Neural cell (in vitro differentiated cells): ENCODE measurements around the gene HERC2. TPM values are rescaled to one million over a fixed set of nuclear protein-coding genes. Genes with fewer than 3 reads are reported as not detected.

ENCODE experiments used
- H2AFZ ChIP-seq: fragments of 200-600, 300-800 bp; sonication (generic), shearing (Covaris generic); 2 replicates; pipeline ENCODE4 v1.6.0; 2014; ENCODE audit warnings: low read depth, mild to moderate bottlenecking, antibody characterized with exemption, low read length, moderate library complexity
- H3F3A ChIP-seq: fragments of 200-600 bp; shearing (Covaris generic); 2 replicates; pipeline ENCODE4 v1.6.1; 2016; ENCODE audit warnings: mild to moderate bottlenecking, moderate library complexity, mixed read lengths, antibody characterized with exemption, low read length; ENCODE audit not compliant: insufficient read depth, poor library complexity, severe bottlenecking
- H3K27ac ChIP-seq: fragments of 200-600, 300-800 bp; sonication (generic), shearing (Covaris generic); 2 replicates; pipeline ENCODE4 v1.5.1; 2014; ENCODE audit warnings: mild to moderate bottlenecking, low read length, moderate library complexity
- H3K27me3 ChIP-seq: fragments of 300-800, 200-600 bp; sonication (generic), shearing (Covaris generic); 2 replicates; pipeline ENCODE4 v1.6.0; 2014; ENCODE audit warnings: mild to moderate bottlenecking, low read depth, low read length, moderate library complexity; ENCODE audit not compliant: insufficient read depth
- H3K36me3 ChIP-seq: fragments of 300-800, 200-600 bp; sonication (generic), shearing (Covaris generic); 2 replicates; pipeline ENCODE4 v1.5.1; 2014; ENCODE audit warnings: mild to moderate bottlenecking, antibody characterized with exemption, low read length, moderate library complexity; ENCODE audit not compliant: insufficient read depth
- H3K4me2 ChIP-seq: fragments of 300-800, 200-600 bp; sonication (generic), shearing (Covaris generic); 2 replicates; pipeline ENCODE4 v1.6.0; 2014; ENCODE audit warnings: mild to moderate bottlenecking, low read length
- H3K4me3 ChIP-seq: fragments of 300-800, 200-600 bp; sonication (generic), shearing (Covaris generic); 2 replicates; pipeline ENCODE4 v1.5.1; 2014; ENCODE audit warnings: mild to moderate bottlenecking, low read length, moderate library complexity
- H3K79me2 ChIP-seq: fragments of 200-600 bp; shearing (Covaris generic); replicated peaks from 2 replicates; pipeline ENCODE4 v1.6.0; 2014; ENCODE audit warnings: mild to moderate bottlenecking, low read length, moderate library complexity; ENCODE audit not compliant: insufficient read depth
- H3K9ac ChIP-seq: fragments of 300-800, 200-600 bp; sonication (generic), shearing (Covaris generic); 2 replicates; pipeline ENCODE4 v1.6.1; 2016; ENCODE audit warnings: mild to moderate bottlenecking, low read length, mixed read lengths
- H3K9me2 ChIP-seq: fragments of 200-600 bp; shearing (Covaris generic); 2 replicates; pipeline ENCODE4 v1.6.1; 2016; ENCODE audit warnings: mild to moderate bottlenecking, low read length, mixed read lengths; ENCODE audit not compliant: insufficient read depth
- H3K9me3 ChIP-seq: fragments of 200-600, 300-800 bp; sonication (generic), shearing (Covaris generic); 2 replicates; pipeline ENCODE4 v1.6.1; 2016; ENCODE audit warnings: mild to moderate bottlenecking, mixed run types, low read length, moderate library complexity, mixed read lengths
- H4K20me1 ChIP-seq: fragments of 200-600 bp; shearing (Covaris generic); 2 replicates; pipeline ENCODE4 v1.6.1; 2016; ENCODE audit warnings: mild to moderate bottlenecking, mixed run types; ENCODE audit not compliant: insufficient read depth
- EP300 ChIP-seq: fragments of 450-650 bp; conservative IDR thresholded peaks from 2 replicates; pipeline ENCODE4 v1.6.1; 2014; ENCODE audit warnings: antibody characterized with exemption, mild to moderate bottlenecking, moderate library complexity; ENCODE audit not compliant: poor library complexity, severe bottlenecking
- EZH2 ChIP-seq: fragments of 200-600, 300-800 bp; shearing (Covaris generic), sonication (generic); IDR thresholded peaks from 2 replicates; pipeline ENCODE4 v1.6.1; 2014; ENCODE audit warnings: antibody characterized with exemption, low read length, borderline replicate concordance, mild to moderate bottlenecking; ENCODE audit not compliant: insufficient read depth, poor library complexity, severe bottlenecking
- MXI1 ChIP-seq: fragments of 450-650 bp; conservative IDR thresholded peaks from 2 replicates; pipeline ENCODE4 v1.6.1; 2014; ENCODE audit warnings: antibody characterized with exemption, mild to moderate bottlenecking; ENCODE audit not compliant: poor library complexity, severe bottlenecking
- POLR2AphosphoS5 ChIP-seq: IDR thresholded peaks from 2 replicates; pipeline ENCODE4 v1.6.1; 2012
- RAD21 ChIP-seq: fragments of 450-650 bp; conservative IDR thresholded peaks from 2 replicates; pipeline ENCODE4 v1.6.1; 2014; ENCODE audit warnings: antibody characterized with exemption, mild to moderate bottlenecking, moderate library complexity
- REST ChIP-seq: IDR thresholded peaks from 2 replicates; pipeline ENCODE4 v1.6.1; 2012; ENCODE audit warnings: borderline replicate concordance
- SMC3 ChIP-seq: fragments of 450-650 bp; conservative IDR thresholded peaks from 2 replicates; pipeline ENCODE4 v1.6.1; 2014; ENCODE audit warnings: antibody characterized with exemption, mild to moderate bottlenecking, moderate library complexity; ENCODE audit not compliant: poor library complexity
- TAF1 ChIP-seq: IDR thresholded peaks from 2 replicates; pipeline ENCODE4 v1.6.1; 2012; ENCODE audit warnings: low read depth
- polyA plus RNA-seq: library from polyadenylated mRNA; depleted of rRNA; stranded (reverse); fragments of >200 nt; gene quantifications from 2 replicates; pipeline ENCODE4 v1.2.3, GENCODE V29; 2014
- TF ChIP-seq, protein P1 (sequence below): fragments of 450-650 bp; IDR thresholded peaks from 2 replicates; pipeline ENCODE4 v1.5.1; 2014; ENCODE audit warnings: antibody characterized with exemption, mild to moderate bottlenecking, moderate library complexity; ENCODE audit not compliant: poor library complexity, severe bottlenecking

The HERC2 gene
- polyA plus RNA-seq, 1 donor from 2014 or later = 47.3 TPM

DNA sequence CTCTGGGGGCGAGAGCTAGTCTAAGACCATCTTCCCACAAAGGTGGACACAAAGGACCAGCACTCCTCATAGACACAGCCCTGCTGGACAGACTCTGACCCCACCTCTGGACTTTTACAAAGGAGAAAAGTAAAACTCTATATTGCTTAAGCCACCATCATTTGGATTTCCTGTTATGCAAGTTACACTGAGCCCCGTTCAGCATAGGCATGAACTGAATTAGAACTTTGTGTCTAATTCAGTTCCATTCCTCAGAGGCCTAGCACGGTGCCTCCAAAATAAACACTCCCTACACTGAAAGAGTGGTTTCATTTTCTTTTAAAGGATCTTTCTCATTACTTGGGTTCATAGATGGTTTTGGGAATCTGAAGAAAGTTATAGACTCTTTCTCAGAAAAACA lies 143.7 kb downstream of the HERC2 start:
- Histone ChIP-seq H4K20me1 (no peaks in the 10 kb centered on the region), H3K27me3 (no peaks in the 10 kb centered on the region), H3K27ac (no peak overlapping the region), H3K9me3 (no peaks in the 10 kb centered on the region), H3K36me3 (peaks cover 23% of the 10 kb centered on the region), H3F3A (no peaks in the 10 kb centered on the region), H3K4me2 (no peak overlapping the region), H3K4me3 (no peak overlapping the region), H3K9me2 (no peaks in the 10 kb centered on the region), H3K79me2 (no peaks in the 10 kb centered on the region), H2AFZ (no peak overlapping the region), H3K9ac (no peak overlapping the region)
- TF ChIP-seq, protein P1, sequence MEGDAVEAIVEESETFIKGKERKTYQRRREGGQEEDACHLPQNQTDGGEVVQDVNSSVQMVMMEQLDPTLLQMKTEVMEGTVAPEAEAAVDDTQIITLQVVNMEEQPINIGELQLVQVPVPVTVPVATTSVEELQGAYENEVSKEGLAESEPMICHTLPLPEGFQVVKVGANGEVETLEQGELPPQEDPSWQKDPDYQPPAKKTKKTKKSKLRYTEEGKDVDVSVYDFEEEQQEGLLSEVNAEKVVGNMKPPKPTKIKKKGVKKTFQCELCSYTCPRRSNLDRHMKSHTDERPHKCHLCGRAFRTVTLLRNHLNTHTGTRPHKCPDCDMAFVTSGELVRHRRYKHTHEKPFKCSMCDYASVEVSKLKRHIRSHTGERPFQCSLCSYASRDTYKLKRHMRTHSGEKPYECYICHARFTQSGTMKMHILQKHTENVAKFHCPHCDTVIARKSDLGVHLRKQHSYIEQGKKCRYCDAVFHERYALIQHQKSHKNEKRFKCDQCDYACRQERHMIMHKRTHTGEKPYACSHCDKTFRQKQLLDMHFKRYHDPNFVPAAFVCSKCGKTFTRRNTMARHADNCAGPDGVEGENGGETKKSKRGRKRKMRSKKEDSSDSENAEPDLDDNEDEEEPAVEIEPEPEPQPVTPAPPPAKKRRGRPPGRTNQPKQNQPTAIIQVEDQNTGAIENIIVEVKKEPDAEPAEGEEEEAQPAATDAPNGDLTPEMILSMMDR = no peak
- TF ChIP-seq TAF1 = no peak
- TF ChIP-seq EZH2 = no peak
- no peak for TF ChIP-seq REST
- no peak for TF ChIP-seq EP300
- no peak for TF ChIP-seq RAD21
- TF ChIP-seq MXI1 = no peak
- TF ChIP-seq POLR2AphosphoS5 = no peak
- TF ChIP-seq SMC3 = no peak

- H3K4me3 ChIP-seq = no peak overlapping the region
- no peaks in the 10 kb centered on the region for H3K9me3 ChIP-seq
- no peak overlapping the region for H3K4me2 ChIP-seq
- H3K36me3 ChIP-seq = no peaks in the 10 kb centered on the region
- H3K9me2 ChIP-seq = no peaks in the 10 kb centered on the region
- H3K79me2 ChIP-seq = no peaks in the 10 kb centered on the region
- no peaks in the 10 kb centered on the region for H3K27me3 ChIP-seq
- TF ChIP-seq TAF1 (no peak), EZH2 (no peak)
- no peaks in the 10 kb centered on the region for H3F3A ChIP-seq
- H3K27ac ChIP-seq = no peak overlapping the region
- H3K9ac ChIP-seq = no peak overlapping the region
- H2AFZ ChIP-seq = no peak overlapping the region
- H4K20me1 ChIP-seq = no peaks in the 10 kb centered on the region
Observed at GRCh38 chr15:28169366-28169765, 152.6 kb downstream of the HERC2 start.
